ENCODE results near the gene DSCAM. TPM values are rescaled to one million over a fixed set of nuclear protein-coding genes. Genes with fewer than 3 reads are reported as not detected.

DSCAM gene
- total and polyA plus RNA-seq, 2 donors (not counting 1 experiment from before 2014, with no cell fraction given): under 0.01 to 0.01 TPM

DNA sequence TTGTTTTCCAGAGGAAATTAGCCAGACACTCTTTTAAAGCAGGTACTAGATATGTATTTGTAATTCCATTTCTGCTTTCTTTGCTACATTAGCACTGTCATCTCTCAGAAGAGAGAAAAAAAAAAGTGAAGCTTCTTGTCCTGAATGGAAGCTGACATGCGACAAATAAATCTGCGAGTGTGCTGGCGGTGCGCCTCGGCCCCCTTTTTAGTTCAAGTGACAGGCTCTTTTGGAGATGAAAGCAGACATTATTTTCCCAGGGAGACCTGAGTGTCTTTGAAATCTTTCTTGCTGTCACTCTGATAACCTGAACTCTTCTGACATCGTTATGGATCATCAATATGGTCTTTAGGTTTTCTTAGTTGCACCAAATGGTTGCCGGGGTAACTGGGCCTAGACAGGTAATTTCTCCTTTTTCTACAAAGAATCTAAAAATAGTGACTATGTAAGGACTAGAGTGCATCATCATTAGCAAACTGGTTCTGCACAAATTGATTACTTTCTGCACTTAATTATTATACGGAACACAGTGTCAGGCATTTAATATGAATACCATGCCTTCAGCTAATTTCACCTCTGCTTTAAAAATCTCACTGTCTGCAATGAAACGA lies 501.1 kb downstream of the DSCAM start:
- Histone ChIP-seq H3K36me3 (ENCODE audit: control insufficient read depth, insufficient read depth, low read length) (no peaks in the 10 kb centered on the region), H3K79me2 (ENCODE audit: control insufficient read depth, insufficient read depth, low read length) (no peaks in the 10 kb centered on the region), H3K4me3 (replicated peaks in 1 of 4; ENCODE audit: control extremely low read depth in 1 of 4, insufficient read depth in 1 of 4, low read depth in 3 of 4, low read length in 4 of 4) (no peak overlapping the region), H3K4me2 (ENCODE audit: extremely low read depth, insufficient read depth, low read length) (no peak overlapping the region), H3K4me1 (ENCODE audit: control insufficient read depth, extremely low read depth, insufficient read depth, low read length) (no peaks in the 10 kb centered on the region), H3K9me3 (ENCODE audit: control insufficient read depth, insufficient read depth, low read depth, low read length) (no peaks in the 10 kb centered on the region), H4K20me1 (ENCODE audit: control insufficient read depth, extremely low read depth, insufficient read depth, low read length) (no peaks in the 10 kb centered on the region), H2AFZ (ENCODE audit: low read length) (no peak overlapping the region), H3K27ac (ENCODE audit: insufficient read depth, low read length) (no peak overlapping the region), H3K27me3 (ENCODE audit: control insufficient read depth, insufficient read depth, low read length) (no peaks in the 10 kb centered on the region), H3K9ac (ENCODE audit: insufficient read depth, low read length) (no peak overlapping the region)
- TF ChIP-seq EZH2 (IDR thresholded peaks at IDR 0.05; ENCODE audit: low read length, missing control alignments): no peak
- TF ChIP-seq, protein P1, sequence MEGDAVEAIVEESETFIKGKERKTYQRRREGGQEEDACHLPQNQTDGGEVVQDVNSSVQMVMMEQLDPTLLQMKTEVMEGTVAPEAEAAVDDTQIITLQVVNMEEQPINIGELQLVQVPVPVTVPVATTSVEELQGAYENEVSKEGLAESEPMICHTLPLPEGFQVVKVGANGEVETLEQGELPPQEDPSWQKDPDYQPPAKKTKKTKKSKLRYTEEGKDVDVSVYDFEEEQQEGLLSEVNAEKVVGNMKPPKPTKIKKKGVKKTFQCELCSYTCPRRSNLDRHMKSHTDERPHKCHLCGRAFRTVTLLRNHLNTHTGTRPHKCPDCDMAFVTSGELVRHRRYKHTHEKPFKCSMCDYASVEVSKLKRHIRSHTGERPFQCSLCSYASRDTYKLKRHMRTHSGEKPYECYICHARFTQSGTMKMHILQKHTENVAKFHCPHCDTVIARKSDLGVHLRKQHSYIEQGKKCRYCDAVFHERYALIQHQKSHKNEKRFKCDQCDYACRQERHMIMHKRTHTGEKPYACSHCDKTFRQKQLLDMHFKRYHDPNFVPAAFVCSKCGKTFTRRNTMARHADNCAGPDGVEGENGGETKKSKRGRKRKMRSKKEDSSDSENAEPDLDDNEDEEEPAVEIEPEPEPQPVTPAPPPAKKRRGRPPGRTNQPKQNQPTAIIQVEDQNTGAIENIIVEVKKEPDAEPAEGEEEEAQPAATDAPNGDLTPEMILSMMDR (conservative IDR thresholded peaks at IDR 0.05 in 1 of 2, IDR thresholded peaks at IDR 0.05 in 1 of 2; ENCODE audit: low read depth in 1 of 2, low read length in 2 of 2): no peak
- no peak for DNase-seq (ENCODE audit: low read depth in 2 of 2)

DNA sequence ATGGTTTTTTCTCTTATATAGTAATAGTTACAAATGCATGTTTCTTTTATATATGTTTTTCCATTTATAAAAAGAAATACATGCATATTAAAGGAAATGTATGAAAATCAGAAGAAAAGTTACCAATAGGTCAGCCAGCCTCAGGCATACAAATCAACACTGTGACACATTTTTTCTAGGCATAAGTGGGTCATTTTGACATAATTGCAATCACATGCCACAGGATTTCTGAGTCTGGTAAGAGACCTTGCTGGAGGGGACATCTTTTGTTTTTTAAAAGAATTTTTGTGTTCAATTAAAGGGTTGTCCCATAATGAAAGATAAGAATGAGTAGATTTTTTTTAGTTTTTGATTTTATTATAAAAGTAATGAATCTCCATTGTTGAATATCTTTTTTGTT lies 506.6 kb downstream of the DSCAM start:
- Histone ChIP-seq H3K4me1 (ENCODE audit: control insufficient read depth, extremely low read depth, insufficient read depth, low read length) (no peaks in the 10 kb centered on the region), H3K36me3 (ENCODE audit: control insufficient read depth, insufficient read depth, low read length) (no peaks in the 10 kb centered on the region), H3K9me3 (ENCODE audit: control insufficient read depth, insufficient read depth, low read depth, low read length) (no peaks in the 10 kb centered on the region), H3K4me3 (replicated peaks in 1 of 4; ENCODE audit: control extremely low read depth in 1 of 4, insufficient read depth in 1 of 4, low read depth in 3 of 4, low read length in 4 of 4) (no peak overlapping the region), H3K4me2 (ENCODE audit: extremely low read depth, insufficient read depth, low read length) (no peak overlapping the region), H3K9ac (ENCODE audit: insufficient read depth, low read length) (no peak overlapping the region), H3K79me2 (ENCODE audit: control insufficient read depth, insufficient read depth, low read length) (no peaks in the 10 kb centered on the region), H4K20me1 (ENCODE audit: control insufficient read depth, extremely low read depth, insufficient read depth, low read length) (no peaks in the 10 kb centered on the region), H3K27ac (ENCODE audit: insufficient read depth, low read length) (no peak overlapping the region), H2AFZ (ENCODE audit: low read length) (no peak overlapping the region), H3K27me3 (ENCODE audit: control insufficient read depth, insufficient read depth, low read length) (no peaks in the 10 kb centered on the region)
- DNase-seq (ENCODE audit: low read depth in 2 of 2): no peak
- TF ChIP-seq, protein P1 (conservative IDR thresholded peaks at IDR 0.05 in 1 of 2, IDR thresholded peaks at IDR 0.05 in 1 of 2; ENCODE audit: low read depth in 1 of 2, low read length in 2 of 2): no peak
- no peak for TF ChIP-seq EZH2 (IDR thresholded peaks at IDR 0.05; ENCODE audit: low read length, missing control alignments)

DNA sequence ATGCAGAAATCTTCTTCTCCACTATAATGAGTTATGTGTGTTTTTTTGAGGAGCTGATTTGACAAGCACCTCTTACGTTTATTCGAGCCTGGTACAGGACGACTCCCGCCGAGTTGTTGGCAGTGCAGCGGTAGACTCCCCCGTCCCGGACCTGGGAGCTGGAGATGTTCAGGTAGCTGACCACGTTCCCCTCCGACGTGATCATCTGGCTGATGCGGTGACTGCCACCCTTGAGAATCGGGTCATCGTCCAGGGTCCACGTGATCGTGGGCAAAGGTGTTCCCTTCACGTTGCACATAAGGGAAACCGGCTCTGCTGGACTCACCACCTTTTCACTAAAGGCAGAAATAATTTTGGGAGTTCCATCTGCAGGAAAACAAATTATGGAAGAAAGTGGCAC lies 507.9 kb downstream of the DSCAM start:
- Histone ChIP-seq H3K9ac (ENCODE audit: insufficient read depth, low read length) (no peak overlapping the region), H3K27me3 (ENCODE audit: control insufficient read depth, insufficient read depth, low read length) (no peaks in the 10 kb centered on the region), H3K27ac (ENCODE audit: insufficient read depth, low read length) (no peak overlapping the region), H3K79me2 (ENCODE audit: control insufficient read depth, insufficient read depth, low read length) (no peaks in the 10 kb centered on the region), H3K36me3 (ENCODE audit: control insufficient read depth, insufficient read depth, low read length) (no peaks in the 10 kb centered on the region), H4K20me1 (ENCODE audit: control insufficient read depth, extremely low read depth, insufficient read depth, low read length) (no peaks in the 10 kb centered on the region), H3K9me3 (ENCODE audit: control insufficient read depth, insufficient read depth, low read depth, low read length) (no peaks in the 10 kb centered on the region), H2AFZ (ENCODE audit: low read length) (no peak overlapping the region), H3K4me1 (ENCODE audit: control insufficient read depth, extremely low read depth, insufficient read depth, low read length) (no peaks in the 10 kb centered on the region), H3K4me2 (ENCODE audit: extremely low read depth, insufficient read depth, low read length) (no peak overlapping the region), H3K4me3 (replicated peaks in 1 of 4; ENCODE audit: control extremely low read depth in 1 of 4, insufficient read depth in 1 of 4, low read depth in 3 of 4, low read length in 4 of 4) (no peak overlapping the region)
- TF ChIP-seq, protein P1 (conservative IDR thresholded peaks at IDR 0.05 in 1 of 2, IDR thresholded peaks at IDR 0.05 in 1 of 2; ENCODE audit: low read depth in 1 of 2, low read length in 2 of 2): no peak
- TF ChIP-seq EZH2 (IDR thresholded peaks at IDR 0.05; ENCODE audit: low read length, missing control alignments): no peak
- DNase-seq (ENCODE audit: low read depth in 2 of 2): no peak
